HG03025 (cell line): Measurements from ENCODE around the gene CCDC85C.
"Not testable (repeated sequence)": the region's sequence is repeated elsewhere in the genome, so short reads cannot be mapped to it uniquely, and the experiment has no call there.

Source experiments
- ATAC-seq: cut with Tn5 transposase; IDR thresholded peaks from one replicate; pipeline ENCODE4 v1.9.1; 2021; ENCODE audit warnings: mild to moderate bottlenecking, moderate library complexity; ENCODE audit not compliant: unreplicated experiment, low FRiP score

CCDC85C gene

DNA sequence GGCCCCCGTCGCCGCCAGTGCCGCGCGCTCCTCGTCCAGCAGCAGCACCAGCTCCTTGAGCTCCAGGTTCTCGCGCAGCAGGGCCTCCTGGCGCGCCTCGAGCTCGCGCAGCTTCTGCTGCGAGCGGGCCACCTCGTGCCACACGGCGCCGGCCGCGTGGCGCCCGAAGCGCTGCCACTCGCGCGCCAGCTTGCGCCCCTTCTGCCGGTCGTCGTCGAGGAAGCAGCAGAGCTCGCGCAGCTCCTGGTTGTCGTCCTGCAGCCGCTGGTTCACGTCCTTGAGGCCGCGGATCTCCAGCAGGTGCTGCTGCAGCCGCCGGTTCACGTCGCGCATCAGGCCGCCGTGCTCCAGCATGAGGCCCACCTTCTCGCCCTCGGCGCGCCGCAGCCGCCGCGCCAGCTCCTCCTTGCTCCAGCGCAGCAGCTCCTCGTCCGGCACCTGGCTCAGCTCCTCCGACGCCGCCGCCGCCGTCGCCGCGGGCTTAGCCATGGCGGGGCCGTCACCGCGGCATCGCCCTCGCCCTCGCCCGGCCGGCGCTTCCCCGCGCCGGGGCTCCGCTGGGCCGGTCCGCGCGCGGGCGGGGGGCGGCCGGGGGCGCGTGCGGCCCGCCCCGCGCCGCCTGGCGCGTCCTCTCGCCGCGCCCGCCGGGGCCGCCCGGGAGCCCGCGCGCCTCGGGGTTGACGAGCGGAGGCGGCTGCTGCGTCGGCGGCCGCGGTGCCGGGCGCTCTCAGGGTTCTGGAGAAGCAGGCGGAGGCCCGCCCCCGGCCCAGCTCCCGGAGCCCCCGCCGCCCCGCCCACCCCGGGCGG lies at the start of gene CCDC85C:
TSS of gene CCDC85C (minus strand) at position 737 of the 807 bp plus-strand sequence. CDS start at position 489, 248 bp downstream.
- no peak for ATAC-seq

DNA sequence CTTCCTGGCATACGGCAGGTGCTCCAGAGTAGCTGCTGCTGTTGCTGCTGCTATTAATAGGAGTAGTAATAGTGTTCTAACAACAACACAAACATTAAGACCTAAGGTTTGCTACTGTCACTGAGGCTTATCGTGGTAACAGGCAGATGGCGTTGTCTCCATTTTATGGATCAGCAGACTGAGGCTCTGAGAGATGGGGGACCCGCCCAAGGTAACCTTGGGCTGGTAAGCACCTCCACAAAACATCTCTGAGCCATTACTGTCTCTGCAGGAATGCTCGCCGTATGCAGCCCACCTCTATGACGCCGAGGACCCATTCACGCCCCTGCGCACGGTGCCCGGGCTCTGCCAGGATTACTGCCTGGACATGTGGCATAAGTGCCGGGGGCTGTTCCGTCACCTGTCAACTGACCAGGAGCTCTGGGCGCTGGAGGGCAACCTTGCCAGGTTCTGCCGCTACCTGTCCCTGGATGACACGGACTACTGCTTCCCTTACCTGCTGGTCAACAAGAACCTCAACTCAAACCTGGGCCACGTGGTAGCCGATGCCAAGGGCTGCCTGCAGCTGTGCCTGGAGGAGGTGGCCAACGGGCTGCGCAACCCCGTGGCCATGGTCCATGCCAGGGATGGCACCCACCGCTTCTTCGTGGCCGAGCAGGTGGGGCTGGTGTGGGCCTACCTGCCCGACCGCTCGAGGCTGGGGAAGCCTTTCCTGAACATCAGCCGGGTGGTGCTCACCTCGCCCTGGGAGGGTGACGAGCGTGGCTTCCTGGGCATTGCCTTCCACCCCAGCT lies 48.1 kb upstream of the CCDC85C start:
- no peak for ATAC-seq

DNA sequence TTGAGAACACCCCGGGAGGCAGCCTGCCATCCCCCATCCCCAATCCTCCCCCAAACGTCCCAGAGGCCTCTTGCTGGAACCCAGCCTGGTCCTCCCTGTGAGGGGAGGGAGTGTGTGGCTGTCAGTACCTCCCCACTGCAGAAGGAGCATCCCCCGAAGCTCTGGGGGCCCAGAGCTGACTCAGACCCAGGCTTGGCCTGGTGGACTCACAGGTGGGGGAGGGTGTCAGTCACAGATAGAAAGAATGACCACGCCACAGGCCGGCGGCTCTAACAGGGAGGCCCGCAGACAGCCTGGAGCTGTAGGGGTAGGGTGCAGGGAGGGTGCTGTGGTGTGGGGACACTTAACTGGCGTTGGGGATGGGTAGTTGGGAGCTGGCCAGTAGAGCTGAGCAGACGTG lies 46.2 kb upstream of the CCDC85C start:
- no peak for ATAC-seq

DNA sequence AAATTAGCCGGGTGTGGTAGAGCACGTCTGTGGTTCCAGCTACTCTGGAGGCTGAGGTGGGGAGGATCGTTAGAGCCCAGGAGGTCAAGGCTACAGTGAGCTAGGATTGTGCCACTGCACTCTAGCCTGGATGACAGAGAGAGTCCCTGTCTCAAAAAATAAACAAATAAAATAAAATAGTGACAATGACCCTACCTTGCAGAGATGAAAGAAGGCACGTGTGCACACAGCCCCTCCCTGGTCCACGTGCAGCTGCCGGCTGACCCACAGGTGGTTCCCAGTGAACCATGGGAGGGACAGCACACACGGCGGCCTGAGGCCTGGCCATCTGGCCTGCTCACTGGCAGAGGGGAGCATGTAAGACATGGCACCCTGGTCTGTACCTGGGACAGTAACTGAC lies 45.6 kb upstream of the CCDC85C start:
- no peak for ATAC-seq

DNA sequence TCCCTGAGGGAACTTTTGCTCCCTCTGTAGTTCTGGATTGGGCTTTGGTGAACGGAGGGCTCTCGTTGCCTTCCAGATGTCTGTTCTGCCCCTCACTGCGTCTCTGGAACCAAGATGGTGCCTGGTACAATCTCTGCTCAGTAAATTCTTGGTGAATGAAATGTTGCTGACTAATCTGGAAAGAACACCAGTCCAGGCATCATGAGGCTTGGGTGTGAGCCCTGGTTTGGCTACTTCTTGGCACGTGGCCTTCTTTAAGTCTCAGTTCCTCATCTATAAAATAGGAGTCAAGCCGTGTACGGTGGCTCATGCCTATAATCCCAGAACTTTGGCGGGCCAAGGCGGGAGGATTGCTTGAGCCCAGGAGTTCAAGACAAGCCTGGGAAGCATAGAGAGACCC lies 45.2 kb upstream of the CCDC85C start:
- ATAC-seq: no peak

DNA sequence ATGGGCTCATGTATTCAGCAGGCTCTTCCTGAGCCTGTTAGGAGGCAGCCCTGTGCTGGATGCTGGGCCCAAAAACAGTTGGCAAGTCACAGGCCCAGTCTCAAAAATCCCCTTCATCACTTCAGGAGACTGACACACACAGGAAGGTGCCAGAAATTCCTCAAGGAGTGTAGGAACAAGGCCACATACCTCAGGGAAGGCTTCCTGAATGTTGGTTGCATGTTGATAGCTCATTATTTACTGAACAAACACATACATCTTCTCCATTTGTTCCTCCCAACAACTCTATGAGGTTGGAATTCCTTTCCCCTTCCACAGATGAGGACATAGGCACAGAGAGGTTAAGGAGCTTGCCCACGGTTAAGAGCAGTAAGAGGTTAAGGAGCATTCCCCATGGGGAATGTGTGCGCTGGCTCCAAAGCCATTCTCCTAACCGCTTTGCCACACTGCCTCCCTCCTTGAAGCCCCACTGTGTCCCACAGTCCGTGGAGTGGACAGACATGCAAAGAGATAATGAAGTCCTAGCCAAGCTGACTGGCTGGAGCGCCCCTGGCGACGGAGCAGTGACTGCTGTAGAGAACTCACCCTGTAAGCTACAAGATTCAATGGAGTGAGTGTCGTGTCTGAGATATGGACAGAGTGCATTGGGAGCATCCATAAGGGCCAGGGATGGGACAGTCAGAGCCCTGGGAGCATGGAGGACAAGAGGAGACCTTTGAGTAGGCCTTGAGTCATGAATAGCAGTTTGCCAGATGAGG lies 44.2 kb upstream of the CCDC85C start:
- ATAC-seq: no peak

DNA sequence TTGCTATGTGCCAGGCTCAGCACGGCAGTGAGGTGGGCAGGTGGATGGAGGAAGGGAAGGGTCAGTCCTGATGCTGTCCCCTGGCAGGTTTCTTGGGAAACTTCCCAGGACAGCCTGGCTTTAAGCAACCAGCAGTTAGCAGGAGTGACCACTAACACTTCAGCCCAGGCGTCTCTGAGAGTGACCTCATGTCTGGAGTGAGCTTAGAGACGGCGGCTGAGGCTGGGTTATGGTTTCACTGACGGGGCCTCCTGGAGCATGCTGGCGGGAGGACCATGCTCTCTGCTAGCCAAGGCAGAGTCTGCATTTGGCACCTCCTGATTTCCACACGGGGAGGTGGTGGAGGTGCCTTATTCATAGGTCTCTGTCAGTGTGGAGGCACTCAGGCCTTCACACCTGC lies 43.4 kb upstream of the CCDC85C start:
- no peak for ATAC-seq

DNA sequence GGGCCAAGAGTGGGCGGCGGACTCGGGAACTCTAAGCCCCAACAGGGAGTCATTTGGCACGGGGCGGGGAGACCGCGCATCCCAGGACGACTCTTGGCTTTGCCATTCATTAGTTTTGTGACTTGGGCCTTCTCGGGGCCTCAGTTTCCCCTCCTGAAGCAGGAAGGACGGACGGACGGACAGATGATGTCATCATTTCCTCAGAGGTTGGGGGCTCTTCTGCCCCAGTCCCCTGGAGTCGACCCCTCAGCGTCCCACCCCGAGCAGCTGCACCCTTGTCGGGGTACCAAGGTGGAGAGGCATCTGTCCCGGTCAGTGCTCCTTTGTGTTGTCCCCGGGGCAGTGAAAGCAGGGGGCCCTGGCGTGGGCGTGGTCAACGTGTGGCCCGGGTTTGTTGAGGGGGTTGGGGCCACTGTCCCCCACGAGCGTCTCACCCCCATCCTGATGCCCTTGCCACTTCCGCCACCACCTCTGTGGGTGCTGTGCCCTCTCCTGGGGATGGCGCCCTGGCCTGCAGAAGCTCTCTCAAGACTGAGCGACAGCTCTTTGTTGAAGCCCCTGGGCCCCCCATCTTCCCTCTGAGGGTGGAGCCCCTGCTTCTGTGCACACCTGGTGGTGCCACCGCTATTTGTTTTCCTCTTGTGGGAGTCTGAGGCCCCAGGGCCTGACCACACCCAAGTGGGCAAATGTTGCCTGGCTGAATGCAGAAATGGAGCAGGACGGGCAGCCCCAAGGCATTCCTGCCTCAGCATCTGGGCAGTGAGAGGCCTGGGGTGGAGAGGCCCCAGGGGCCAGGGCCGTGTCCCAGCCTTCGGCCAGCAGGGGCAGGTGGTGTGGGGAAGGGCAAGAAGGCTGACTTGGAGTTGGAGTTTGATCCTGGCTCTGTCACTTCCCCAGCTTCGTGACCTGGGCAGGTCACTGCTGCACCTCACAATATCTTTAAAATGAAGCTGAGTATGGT lies 41.8 kb upstream of the CCDC85C start:
- ATAC-seq: no peak

DNA sequence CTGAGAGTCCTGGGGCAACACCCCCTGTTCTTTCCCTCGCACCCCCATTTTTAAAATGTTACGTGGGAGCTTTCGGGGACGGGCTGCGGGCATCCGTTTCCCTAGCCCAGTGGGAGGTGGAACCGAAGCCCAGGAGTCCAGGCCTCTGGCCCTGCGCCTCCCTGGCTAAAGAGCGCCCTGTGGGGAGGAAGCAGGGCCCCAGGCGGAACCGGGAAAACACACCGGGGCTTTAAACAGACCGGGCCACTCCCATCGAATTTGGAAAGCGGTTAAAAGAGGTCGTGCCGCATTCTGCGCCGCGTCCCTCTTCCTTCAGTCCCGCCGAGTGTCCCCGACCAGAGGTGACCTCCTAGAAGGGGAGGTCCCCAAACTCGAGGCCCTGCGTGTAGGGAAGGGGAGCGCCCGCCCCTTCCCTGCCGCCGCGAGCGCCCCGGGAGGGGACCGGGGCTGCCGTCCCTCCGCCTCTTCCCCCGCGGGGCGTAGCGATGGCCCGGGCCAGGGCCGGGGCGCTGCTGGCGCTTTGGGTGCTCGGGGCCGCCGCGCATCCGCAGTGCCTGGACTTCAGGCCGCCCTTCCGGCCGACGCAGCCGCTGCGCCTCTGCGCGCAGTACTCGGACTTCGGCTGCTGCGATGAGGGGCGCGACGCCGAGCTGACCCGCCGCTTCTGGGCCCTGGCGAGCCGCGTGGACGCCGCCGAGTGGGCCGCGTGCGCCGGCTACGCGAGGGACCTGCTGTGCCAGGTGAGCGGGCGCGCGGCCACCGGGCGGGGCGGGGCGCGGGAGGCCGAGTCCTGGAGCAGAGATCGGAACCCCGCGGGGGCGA lies 40.9 kb upstream of the CCDC85C start, which contains the start of gene HHIPL1:
TSS of gene HHIPL1 (plus strand) at position 407 of the 822 bp plus-strand sequence. CDS start at position 486, 79 bp downstream.
- no peak for ATAC-seq

DNA sequence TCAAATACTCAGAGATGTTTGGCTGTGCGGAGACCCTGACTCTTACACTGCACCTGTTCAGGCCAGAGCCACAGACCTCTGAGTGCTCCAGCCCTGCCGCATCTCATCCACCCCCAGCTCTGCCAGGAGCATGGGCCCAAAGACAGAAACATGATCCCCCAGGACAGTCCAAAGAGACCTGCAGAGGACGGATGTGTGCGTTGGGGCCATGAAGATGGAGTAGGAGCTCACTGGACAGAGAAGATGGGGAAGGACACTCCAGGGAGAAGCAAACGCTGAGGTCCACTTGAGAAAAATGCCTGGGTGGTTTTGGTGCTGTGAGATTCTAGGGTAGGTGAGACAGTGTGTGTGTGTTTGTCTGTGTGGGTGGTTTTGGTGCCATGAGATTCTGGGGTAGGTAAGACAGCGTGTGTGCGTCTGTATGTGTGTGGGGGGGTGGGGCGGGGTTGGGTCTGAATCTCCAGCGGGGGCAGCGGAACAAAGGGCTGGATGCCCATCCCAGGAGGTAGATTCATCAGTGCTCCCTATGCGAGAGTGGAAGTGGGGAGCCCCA lies 40.1 kb upstream of the CCDC85C start:
- ATAC-seq: no peak

DNA sequence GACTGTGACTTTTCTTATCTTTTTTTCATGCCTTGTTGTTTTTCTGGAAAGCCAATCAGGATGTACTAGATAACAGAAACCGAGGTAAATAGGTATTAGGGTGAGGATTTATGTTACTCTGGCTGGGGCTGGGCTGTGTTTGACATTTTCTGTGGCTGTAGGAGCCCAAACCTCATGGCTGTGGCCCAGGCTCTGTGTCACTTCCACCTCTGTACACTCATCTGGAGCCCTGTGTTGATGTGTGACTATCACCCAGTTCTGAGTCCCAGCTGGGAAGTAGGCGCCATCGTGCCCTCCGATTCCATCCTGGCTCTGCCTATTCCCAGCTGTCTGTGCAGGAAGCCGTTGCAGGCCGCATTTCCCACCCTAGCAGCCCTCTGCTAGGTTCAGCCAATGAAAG lies 39.3 kb upstream of the CCDC85C start:
- no peak for ATAC-seq

DNA sequence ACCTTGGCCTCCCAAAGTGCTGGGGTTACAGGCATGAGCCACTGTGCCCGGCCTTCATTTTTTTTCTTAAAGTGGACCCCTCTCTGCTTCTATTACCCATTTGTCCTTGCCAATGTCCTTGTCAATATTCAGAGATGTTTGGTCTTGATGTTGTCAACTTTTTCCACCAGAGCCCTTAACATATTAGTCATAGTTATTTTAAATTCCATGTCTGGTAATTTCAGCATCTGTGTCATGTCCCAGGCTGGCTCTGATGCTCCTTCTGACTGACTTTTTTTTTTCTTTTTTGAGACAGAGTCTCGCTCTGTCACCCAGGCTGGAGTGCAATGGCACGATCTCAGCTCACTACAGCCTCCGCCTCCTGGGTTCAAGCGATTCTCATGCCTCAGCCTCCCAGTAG lies 38.8 kb upstream of the CCDC85C start:
- not testable (repeated sequence) for ATAC-seq

DNA sequence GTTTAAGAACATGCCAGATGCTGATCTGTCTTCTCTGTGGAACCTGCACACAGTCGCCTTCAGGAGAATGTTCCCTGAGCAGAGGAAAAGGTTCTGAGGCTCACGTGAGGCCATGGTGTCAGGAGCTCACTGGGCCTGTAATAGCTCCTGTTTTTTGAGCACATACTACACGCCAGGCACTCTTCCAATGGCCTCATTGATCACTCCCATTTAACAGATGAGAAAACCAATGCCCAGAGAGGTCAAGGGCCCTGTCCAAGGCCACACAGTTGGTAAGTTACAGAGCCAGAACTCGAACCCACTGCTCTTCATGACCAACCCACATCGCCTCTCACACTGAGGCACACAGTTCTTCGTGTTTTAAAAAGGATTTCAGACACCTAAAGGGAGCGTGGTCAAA lies 33.6 kb upstream of the CCDC85C start:
- no peak for ATAC-seq

DNA sequence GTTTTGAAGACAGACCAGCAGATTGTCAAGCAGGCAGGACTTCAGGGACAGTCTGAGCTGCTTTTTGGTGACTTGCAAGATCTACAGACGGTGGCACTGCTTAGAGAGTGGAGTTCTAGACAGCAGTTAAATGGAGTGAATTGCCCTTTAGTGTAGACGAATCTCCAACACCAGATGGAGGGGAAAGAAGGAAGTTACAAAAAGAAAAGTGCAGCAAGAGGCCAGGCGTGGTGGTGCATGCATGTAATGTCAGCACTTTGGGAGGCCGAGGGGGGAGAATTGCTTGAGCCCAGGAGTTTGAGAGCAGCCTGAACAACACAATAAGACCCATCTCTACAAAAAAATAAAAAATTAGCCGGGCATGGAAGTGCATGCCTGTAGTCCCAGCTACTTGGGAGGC lies 32.5 kb upstream of the CCDC85C start:
- no peak for ATAC-seq

DNA sequence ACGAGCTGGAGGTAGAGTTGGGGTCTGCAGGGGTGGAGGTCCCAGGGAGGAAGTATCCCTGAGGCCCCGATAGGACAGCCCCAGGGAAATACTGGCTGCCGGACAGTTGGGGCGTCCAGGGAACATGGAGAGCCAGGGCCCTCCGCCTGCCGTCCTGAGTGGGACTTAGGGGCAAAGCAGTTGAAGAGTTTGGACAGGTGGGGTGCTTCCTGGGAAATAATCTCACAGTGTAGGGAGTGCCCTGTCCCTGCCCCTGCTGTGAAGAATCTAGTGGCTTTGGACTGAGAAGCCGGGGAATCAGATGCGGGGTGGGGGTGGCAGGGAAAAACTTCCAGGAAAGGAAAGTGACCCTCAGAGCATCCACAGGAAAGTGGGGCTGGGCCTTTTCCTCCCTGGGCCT lies 31.1 kb upstream of the CCDC85C start:
- no peak for ATAC-seq

DNA sequence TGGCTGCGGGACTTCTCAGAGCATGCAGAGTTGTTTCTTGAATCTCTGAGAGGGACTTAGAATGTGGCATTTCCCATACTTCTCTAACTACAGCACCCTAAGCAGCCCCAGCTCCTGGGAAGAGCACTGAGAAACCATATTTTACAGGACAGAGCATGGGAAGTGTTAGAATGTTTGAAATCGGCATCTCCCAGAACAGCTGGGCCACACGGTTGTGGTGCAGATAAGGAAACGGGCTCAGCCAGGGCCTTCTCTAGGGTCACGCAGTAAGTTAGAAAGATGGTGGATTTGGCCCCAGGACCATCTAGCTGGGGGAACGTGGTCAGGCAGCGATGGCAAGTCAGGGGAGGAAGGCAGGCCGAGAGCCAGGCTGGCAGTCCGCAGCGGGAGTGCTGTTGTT lies 30.4 kb upstream of the CCDC85C start:
- no peak for ATAC-seq

DNA sequence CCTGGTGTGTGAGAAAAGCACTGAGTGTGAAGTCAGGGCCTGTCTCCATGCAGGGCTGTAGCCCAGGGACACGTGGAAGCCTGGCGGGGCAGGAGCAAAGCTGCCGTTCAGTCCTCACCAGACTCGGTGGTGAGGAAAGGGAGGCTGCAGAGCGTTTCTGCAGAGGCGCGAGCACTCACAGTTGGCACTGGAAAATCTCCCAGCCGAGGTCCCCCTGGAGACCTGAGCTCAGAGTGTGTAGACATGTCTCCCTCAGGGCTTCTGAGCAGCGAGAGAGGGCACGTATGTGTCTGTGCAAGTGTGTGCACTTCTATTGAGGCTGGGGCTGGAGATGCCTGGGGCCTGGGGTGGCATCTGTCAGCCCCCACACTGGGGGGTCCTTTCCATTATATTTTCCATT lies 29.9 kb upstream of the CCDC85C start:
- no peak for ATAC-seq

DNA sequence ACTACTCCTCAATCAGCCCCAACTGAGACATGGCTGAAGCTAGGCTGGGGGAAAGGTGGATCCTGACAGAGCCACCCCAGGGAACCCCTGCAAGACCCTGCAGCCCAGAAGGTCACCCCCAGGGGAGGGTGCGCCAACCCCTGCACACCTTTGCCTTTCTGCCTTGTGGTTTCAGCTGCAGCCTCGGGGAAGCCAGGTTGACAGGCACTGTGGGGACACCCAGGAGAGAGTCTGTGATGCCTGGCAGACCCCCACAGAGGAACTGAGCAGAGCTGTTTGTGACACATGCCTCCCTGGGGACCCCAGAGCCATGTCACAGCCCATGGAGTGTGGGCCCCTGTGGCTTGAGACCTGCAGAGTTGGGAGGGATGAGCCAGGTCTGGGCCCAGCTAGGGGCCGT lies 29.1 kb upstream of the CCDC85C start:
- ATAC-seq: no peak
